ENCODE data around the gene ITPRID2. TPM values are rescaled to one million over a fixed set of nuclear protein-coding genes. Genes with fewer than 3 reads are reported as not detected.

ITPRID2 gene
- total and polyA plus RNA-seq, 10 of the 15 experiments (the other 5 are each of a cell fraction or from before 2014, with no cell fraction given): 4.7 to 23.7 (median 13.1) TPM

GRCh38 chr2:181861379-181861778, 30.2 kb upstream of the ITPRID2 start:
- H3K4me2 ChIP-seq (ENCODE audit: control insufficient read depth, insufficient read depth): no peak overlapping the region
- RAD21 ChIA-PET (ENCODE audit: unreplicated experiment): no interaction called here
- SMC1A ChIA-PET (ENCODE audit: uncharacterized antibody, unreplicated experiment): interaction anchor here (0.6 to 1.8 kb wide), 2 partner anchors 16 to 263 kb away, joined by 3 to 5 read pairs; no protein-coding TSS in a partner anchor
- in situ Hi-C loops (cut with MboI): no loop called here
- H3K9me3 ChIP-seq (replicated peaks; ENCODE audit: control insufficient read depth, insufficient read depth, low read length): no peaks in the 10 kb centered on the region
- no peak overlapping the region for H3K9ac ChIP-seq (ENCODE audit: control insufficient read depth, insufficient read depth, low read length)
- H3K4me1 ChIP-seq (ENCODE audit: control insufficient read depth, insufficient read depth, low read length): no peaks in the 10 kb centered on the region
- H2AFZ ChIP-seq (ENCODE audit: control insufficient read depth, low read depth, low read length): no peak overlapping the region
- no peak overlapping the region for H3K4me3 ChIP-seq
- no peaks in the 10 kb centered on the region for H4K20me1 ChIP-seq (ENCODE audit: control insufficient read depth, insufficient read depth)
- H3K27ac ChIP-seq (ENCODE audit: control insufficient read depth, insufficient read depth): no peak overlapping the region
- no peaks in the 10 kb centered on the region for H3K36me3 ChIP-seq (ENCODE audit: control insufficient read depth in 2 of 2, insufficient read depth in 2 of 2, low read length in 1 of 2)
- intact Hi-C loops (cut with micrococcal nuclease; ENCODE audit: unreplicated experiment): no loop called here
- FAIRE-seq (no peak), DNase-seq (ENCODE audit: low read depth, low spot score) (no peak), ATAC-seq (no peak)
- BruUV-seq (replicated peaks): no TSS peak
- H3K79me2 ChIP-seq (ENCODE audit: control insufficient read depth, insufficient read depth, low read length): no peaks in the 10 kb centered on the region
- H3K27me3 ChIP-seq (replicated peaks in 1 of 2; ENCODE audit: control insufficient read depth in 2 of 2, insufficient read depth in 2 of 2, low read length in 1 of 2): no peaks in the 10 kb centered on the region
- POLR2A ChIA-PET: no interaction called here
- 44% methylated on average over 4 of the region's 4 CpGs for WGBS (ENCODE audit: insufficient coverage, insufficient replicate concordance, low lambda C conversion rate, missing lambda C conversion rate)
- CTCF ChIA-PET: no interaction called here
- no peak for TF ChIP-seq ZNF384 (IDR thresholded peaks at IDR 0.05; ENCODE audit: borderline replicate concordance, low read depth, low read length)
- TF ChIP-seq IRF5 (IDR thresholded peaks at IDR 0.05; ENCODE audit: borderline replicate concordance): no peak
- no peak for TF ChIP-seq EZH2 (IDR thresholded peaks at IDR 0.05; ENCODE audit: borderline replicate concordance, control insufficient read depth, low read depth, low read length)
- TF ChIP-seq HDGF (IDR thresholded peaks at IDR 0.05): no peak
- no peak for TF ChIP-seq CUX1 (IDR thresholded peaks at IDR 0.05; ENCODE audit: insufficient replicate concordance, low read depth, low read length)
- TF ChIP-seq ATF3 (IDR thresholded peaks at IDR 0.05; ENCODE audit: borderline replicate concordance, extremely low read depth, low read depth, low read length): no peak
- no peak for TF ChIP-seq BCLAF1 (IDR thresholded peaks at IDR 0.05)
- TF ChIP-seq GABPA (IDR thresholded peaks at IDR 0.05; ENCODE audit: low read depth): no peak
- TF ChIP-seq ZNF622 (IDR thresholded peaks at IDR 0.05): no peak
- no peak for TF ChIP-seq SP1 (IDR thresholded peaks at IDR 0.05; ENCODE audit: low read depth, low read length)
- no peak for TF ChIP-seq CBX3 (IDR thresholded peaks at IDR 0.05; ENCODE audit: borderline replicate concordance, low read depth)
- no peak for TF ChIP-seq JUND (IDR thresholded peaks at IDR 0.05; ENCODE audit: low read depth, low read length)
- TF ChIP-seq SMARCA5 (IDR thresholded peaks at IDR 0.05): no peak
- TF ChIP-seq TARDBP (IDR thresholded peaks at IDR 0.05; ENCODE audit: borderline replicate concordance): no peak
- TF ChIP-seq MTA3 (IDR thresholded peaks at IDR 0.05; ENCODE audit: borderline replicate concordance, low read length): no peak
- no peak for TF ChIP-seq YBX1 (IDR thresholded peaks at IDR 0.05)
- TF ChIP-seq ZNF274 (IDR thresholded peaks at IDR 0.05; ENCODE audit: insufficient read depth, insufficient read length): no peak
